HL-60 (cell line): ENCODE data around the gene CAMK1D.

Experiments used
- DNase-seq, 2 experiments: peaks; one replicate each; pipeline ENCODE4 v3.0.0-alpha.2; 2010 to 2020; ENCODE audit warnings: low read depth in 1 of 2, low spot score in 1 of 2
- H3K27ac ChIP-seq: fragments of 250-450 bp; sonication (Bioruptor Pico); replicated peaks from 2 replicates; pipeline ENCODE4 v1.5.1; 2020; ENCODE audit warnings: mild to moderate bottlenecking, moderate library complexity
- H3K27me3 ChIP-seq: fragments of 250-450 bp; sonication (Bioruptor Pico); 2 replicates; pipeline ENCODE4 v1.5.1; 2021; ENCODE audit warnings: mild to moderate bottlenecking, moderate library complexity; ENCODE audit not compliant: insufficient read depth, poor library complexity, severe bottlenecking
- H3K4me3 ChIP-seq: replicated peaks from 2 replicates; pipeline ENCODE4 v1.5.1; 2011; ENCODE audit warnings: mild to moderate bottlenecking, control low read depth, low read length; ENCODE audit not compliant: insufficient read depth
- CTCF ChIP-seq: IDR thresholded peaks from one replicate; pipeline ENCODE4 v1.5.1; 2011; ENCODE audit warnings: low read length, control low read depth, inconsistent platforms; ENCODE audit not compliant: insufficient read depth
- GABPA ChIP-seq: IDR thresholded peaks from 2 replicates; pipeline ENCODE4 v1.6.1; 2012; ENCODE audit warnings: low read depth
- POLR2AphosphoS5 ChIP-seq: IDR thresholded peaks from 2 replicates; pipeline ENCODE4 v1.6.1; 2012; ENCODE audit warnings: low read depth
- REST ChIP-seq: IDR thresholded peaks from 2 replicates; pipeline ENCODE4 v1.6.1; 2012; ENCODE audit warnings: low read depth; ENCODE audit not compliant: insufficient replicate concordance
- SPI1 ChIP-seq: IDR thresholded peaks from 2 replicates; pipeline ENCODE4 v1.6.1; 2012; ENCODE audit warnings: low read depth, mild to moderate bottlenecking, borderline replicate concordance

CAMK1D gene

GRCh38 chr10:12474727-12475412, 125.5 kb downstream of the CAMK1D start:
- H3K4me3 ChIP-seq = no peak overlapping the region
- no peak for DNase-seq
- H3K27me3 ChIP-seq = no peaks in the 10 kb centered on the region
- TF ChIP-seq REST (no peak), SPI1 (no peak), POLR2AphosphoS5 (no peak), CTCF (no peak), GABPA (no peak)
- no peak overlapping the region for H3K27ac ChIP-seq

GRCh38 chr10:12476656-12477055, 127.3 kb downstream of the CAMK1D start:
- no peak for TF ChIP-seq SPI1
- no peak for TF ChIP-seq POLR2AphosphoS5
- no peak for TF ChIP-seq GABPA
- no peak for TF ChIP-seq REST
- TF ChIP-seq CTCF = no peak
- DNase-seq = no peak
- no peak overlapping the region for H3K4me3 ChIP-seq
- no peak overlapping the region for H3K27ac ChIP-seq
- no peaks in the 10 kb centered on the region for H3K27me3 ChIP-seq

GRCh38 chr10:12479437-12479844, 130.1 kb downstream of the CAMK1D start:
- TF ChIP-seq REST (no peak), SPI1 (no peak), GABPA (no peak), POLR2AphosphoS5 (no peak), CTCF (no peak)
- no peak for DNase-seq
- no peak overlapping the region for H3K27ac ChIP-seq
- no peaks in the 10 kb centered on the region for H3K27me3 ChIP-seq
- no peak overlapping the region for H3K4me3 ChIP-seq
